ENCODE measurements around the gene OR13A1.

GRCh38 chr10:45261243-45261775, 54.1 kb downstream of the OR13A1 start:
- TF ChIP-seq, protein P1, sequence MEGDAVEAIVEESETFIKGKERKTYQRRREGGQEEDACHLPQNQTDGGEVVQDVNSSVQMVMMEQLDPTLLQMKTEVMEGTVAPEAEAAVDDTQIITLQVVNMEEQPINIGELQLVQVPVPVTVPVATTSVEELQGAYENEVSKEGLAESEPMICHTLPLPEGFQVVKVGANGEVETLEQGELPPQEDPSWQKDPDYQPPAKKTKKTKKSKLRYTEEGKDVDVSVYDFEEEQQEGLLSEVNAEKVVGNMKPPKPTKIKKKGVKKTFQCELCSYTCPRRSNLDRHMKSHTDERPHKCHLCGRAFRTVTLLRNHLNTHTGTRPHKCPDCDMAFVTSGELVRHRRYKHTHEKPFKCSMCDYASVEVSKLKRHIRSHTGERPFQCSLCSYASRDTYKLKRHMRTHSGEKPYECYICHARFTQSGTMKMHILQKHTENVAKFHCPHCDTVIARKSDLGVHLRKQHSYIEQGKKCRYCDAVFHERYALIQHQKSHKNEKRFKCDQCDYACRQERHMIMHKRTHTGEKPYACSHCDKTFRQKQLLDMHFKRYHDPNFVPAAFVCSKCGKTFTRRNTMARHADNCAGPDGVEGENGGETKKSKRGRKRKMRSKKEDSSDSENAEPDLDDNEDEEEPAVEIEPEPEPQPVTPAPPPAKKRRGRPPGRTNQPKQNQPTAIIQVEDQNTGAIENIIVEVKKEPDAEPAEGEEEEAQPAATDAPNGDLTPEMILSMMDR (IDR thresholded peaks at IDR 0.05; ENCODE audit: insufficient read depth, low read length) = no peak
- TF ChIP-seq, protein P2, sequence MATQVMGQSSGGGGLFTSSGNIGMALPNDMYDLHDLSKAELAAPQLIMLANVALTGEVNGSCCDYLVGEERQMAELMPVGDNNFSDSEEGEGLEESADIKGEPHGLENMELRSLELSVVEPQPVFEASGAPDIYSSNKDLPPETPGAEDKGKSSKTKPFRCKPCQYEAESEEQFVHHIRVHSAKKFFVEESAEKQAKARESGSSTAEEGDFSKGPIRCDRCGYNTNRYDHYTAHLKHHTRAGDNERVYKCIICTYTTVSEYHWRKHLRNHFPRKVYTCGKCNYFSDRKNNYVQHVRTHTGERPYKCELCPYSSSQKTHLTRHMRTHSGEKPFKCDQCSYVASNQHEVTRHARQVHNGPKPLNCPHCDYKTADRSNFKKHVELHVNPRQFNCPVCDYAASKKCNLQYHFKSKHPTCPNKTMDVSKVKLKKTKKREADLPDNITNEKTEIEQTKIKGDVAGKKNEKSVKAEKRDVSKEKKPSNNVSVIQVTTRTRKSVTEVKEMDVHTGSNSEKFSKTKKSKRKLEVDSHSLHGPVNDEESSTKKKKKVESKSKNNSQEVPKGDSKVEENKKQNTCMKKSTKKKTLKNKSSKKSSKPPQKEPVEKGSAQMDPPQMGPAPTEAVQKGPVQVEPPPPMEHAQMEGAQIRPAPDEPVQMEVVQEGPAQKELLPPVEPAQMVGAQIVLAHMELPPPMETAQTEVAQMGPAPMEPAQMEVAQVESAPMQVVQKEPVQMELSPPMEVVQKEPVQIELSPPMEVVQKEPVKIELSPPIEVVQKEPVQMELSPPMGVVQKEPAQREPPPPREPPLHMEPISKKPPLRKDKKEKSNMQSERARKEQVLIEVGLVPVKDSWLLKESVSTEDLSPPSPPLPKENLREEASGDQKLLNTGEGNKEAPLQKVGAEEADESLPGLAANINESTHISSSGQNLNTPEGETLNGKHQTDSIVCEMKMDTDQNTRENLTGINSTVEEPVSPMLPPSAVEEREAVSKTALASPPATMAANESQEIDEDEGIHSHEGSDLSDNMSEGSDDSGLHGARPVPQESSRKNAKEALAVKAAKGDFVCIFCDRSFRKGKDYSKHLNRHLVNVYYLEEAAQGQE (IDR thresholded peaks at IDR 0.05; ENCODE audit: insufficient replicate concordance, low read depth) = no peak

Data from HL-60 (cell line).